Measurements from ENCODE around the gene DEPP1.

The DEPP1 gene

GRCh38 chr10:44933451-44934321, 44.9 kb downstream of the DEPP1 start:
- DNase-seq (ENCODE audit: low read depth), result no peak

GRCh38 chr10:44932517-44933450, 45.8 kb downstream of the DEPP1 start:
- peak; percentile 65 for DNase-seq (ENCODE audit: low read depth)

GRCh38 chr10:44931621-44932516, 46.7 kb downstream of the DEPP1 start:
- no peak for DNase-seq (ENCODE audit: low read depth)

GRCh38 chr10:44930904-44931620, 47.5 kb downstream of the DEPP1 start:
- DNase-seq (ENCODE audit: low read depth), result no peak

GRCh38 chr10:44929356-44930255, 49.0 kb downstream of the DEPP1 start:
- DNase-seq (ENCODE audit: low read depth), result no peak

- no peak for DNase-seq (ENCODE audit: low read depth)
Observed at GRCh38 chr10:44928462-44928861, 50.1 kb downstream of the DEPP1 start.

GRCh38 chr10:44927352-44927751, 51.3 kb downstream of the DEPP1 start:
- DNase-seq (ENCODE audit: low read depth), result no peak

GRCh38 chr10:44926751-44927351, 51.8 kb downstream of the DEPP1 start:
- DNase-seq (ENCODE audit: low read depth), result no peak

All from fibroblast of the conjunctiva (primary cell).